Activated CD4-positive, CD25-positive, alpha-beta regulatory T cell treated with anti-CD3 and anti-CD28 coated beads, Interleukin-2, amount 50 U/mL, for 24 hours (primary cell): Measurements from ENCODE around the gene ZSCAN21.
A peak's percentile ranks its signal among the peaks of the same experiment; 100 is the strongest.

Source experiments
- ATAC-seq, 2 donors: fragments of 150-1000 bp; cut with Tn5 transposase; one replicate each; pipeline ENCODE4 v1.10.0; 2021; ENCODE audit warnings: mild to moderate bottlenecking in 1 of 2, moderate library complexity in 1 of 2

The ZSCAN21 gene

GRCh38 chr7:100101016-100101862 lies 51.7 kb downstream of the ZSCAN21 start, which contains the start of the genes AP4M1 and MCM7:
TSS of gene AP4M1 (plus strand) at chr7:100101643. CDS start at chr7:100101715, 72 bp downstream.
TSS of gene MCM7 (minus strand) at chr7:100101397. CDS start at chr7:100101294, 103 bp downstream.
- peak; percentile 92 for ATAC-seq

- ATAC-seq = no peak
Measured at GRCh38 chr7:100102950-100103840, 53.6 kb downstream of the ZSCAN21 start.

GRCh38 chr7:100105534-100105933 lies 56.0 kb downstream of the ZSCAN21 start:
- ATAC-seq = no peak

GRCh38 chr7:100106633-100107032 lies 57.1 kb downstream of the ZSCAN21 start:
- ATAC-seq = no peak

GRCh38 chr7:100107125-100107737 lies 57.7 kb downstream of the ZSCAN21 start:
- no peak for ATAC-seq

GRCh38 chr7:100107890-100108289 lies 58.3 kb downstream of the ZSCAN21 start:
- ATAC-seq = no peak

GRCh38 chr7:100109521-100110163 lies 60.1 kb downstream of the ZSCAN21 start:
- ATAC-seq = no peak

- no peak for ATAC-seq
Measured at GRCh38 chr7:100111156-100111555, 61.6 kb downstream of the ZSCAN21 start.

- ATAC-seq = no peak
Measured at GRCh38 chr7:100111914-100112313, 62.3 kb downstream of the ZSCAN21 start.
